Breast epithelium (tissue), 3 donors: ENCODE results near the gene HCN4.

Experiments
- CTCF ChIP-seq, 3 donors: fragments of 450-650 bp; IDR thresholded peaks; one replicate each; pipeline ENCODE4 v1.5.1; 2016 to 2017; ENCODE audit warnings: antibody characterized with exemption in 3 of 3, mild to moderate bottlenecking in 3 of 3, moderate library complexity in 3 of 3
- POLR2A ChIP-seq: fragments of 450-650 bp; IDR thresholded peaks from one replicate; pipeline ENCODE4 v1.6.1; 2016; ENCODE audit warnings: antibody characterized with exemption, mild to moderate bottlenecking, moderate library complexity

- TF ChIP-seq CTCF (IDR thresholded peaks at IDR 0.05) (no peak), POLR2A (no peak)
Observed at GRCh38 chr15:73330206-73331051, 38.3 kb downstream of the HCN4 start.
